ENCODE measurements around the gene RPL28. TPM values are rescaled to one million over a fixed set of nuclear protein-coding genes. Genes with fewer than 3 reads are reported as not detected.

RPL28 gene
- total RNA-seq, 2 donors from 2014 or later, result 1,106 to 1,518 TPM

- no peaks in the 10 kb centered on the region for H3K9me3 Mint-ChIP-seq
- no peak for ATAC-seq
- no peaks in the 10 kb centered on the region for H3K36me3 Mint-ChIP-seq
- H3K4me1 Mint-ChIP-seq (ENCODE audit: low read depth in 2 of 2), result peaks cover under 1 to 14% of the 10 kb centered on the region in 2 donors
- H3K27me3 Mint-ChIP-seq, result peaks cover 14 to 17% of the 10 kb centered on the region in 2 donors
- DNase-seq (ENCODE audit: low spot score), result no peak
- H3K27ac Mint-ChIP-seq, result no peak overlapping the region
- no peak overlapping the region for H3K4me3 Mint-ChIP-seq
These were observed 38.2 kb upstream of the RPL28 start for GRCh38 chr19:55347442-55348009.

- no peaks in the 10 kb centered on the region for H3K9me3 Mint-ChIP-seq
- no peaks in the 10 kb centered on the region for H3K36me3 Mint-ChIP-seq
- peaks cover 21 to 26% of the 10 kb centered on the region in 2 donors for H3K27me3 Mint-ChIP-seq
- ATAC-seq (no peak), DNase-seq (ENCODE audit: low spot score) (no peak)
- H3K4me3 Mint-ChIP-seq, result no peak overlapping the region
- H3K4me1 Mint-ChIP-seq (ENCODE audit: low read depth in 2 of 2), result peaks cover 10 to 24% of the 10 kb centered on the region in 2 donors
- no peak overlapping the region for H3K27ac Mint-ChIP-seq
These were observed 37.3 kb upstream of the RPL28 start for GRCh38 chr19:55348317-55349034.

- no peaks in the 10 kb centered on the region for H3K36me3 Mint-ChIP-seq
- no peak for DNase-seq (ENCODE audit: low spot score)
- H3K27ac Mint-ChIP-seq, result peak overlapping the region in 1 of 2 donors; percentile 24
- ATAC-seq, result no peak
- peaks cover 21 to 26% of the 10 kb centered on the region in 2 donors for H3K27me3 Mint-ChIP-seq
- peaks cover 10 to 24% of the 10 kb centered on the region in 2 donors for H3K4me1 Mint-ChIP-seq (ENCODE audit: low read depth in 2 of 2)
- H3K9me3 Mint-ChIP-seq, result no peaks in the 10 kb centered on the region
- no peak overlapping the region for H3K4me3 Mint-ChIP-seq
These were observed 35.0 kb upstream of the RPL28 start for GRCh38 chr19:55350620-55351315.

- peaks cover 22 to 28% of the 10 kb centered on the region in 2 donors for H3K27me3 Mint-ChIP-seq
- peak overlapping the region in 1 of 2 donors; percentile 24 for H3K27ac Mint-ChIP-seq
- peaks cover 10 to 24% of the 10 kb centered on the region in 2 donors for H3K4me1 Mint-ChIP-seq (ENCODE audit: low read depth in 2 of 2)
- H3K4me3 Mint-ChIP-seq, result no peak overlapping the region
- H3K36me3 Mint-ChIP-seq, result no peaks in the 10 kb centered on the region
- ATAC-seq, result no peak
- no peak for DNase-seq (ENCODE audit: low spot score)
- no peaks in the 10 kb centered on the region for H3K9me3 Mint-ChIP-seq
These were observed 33.7 kb upstream of the RPL28 start for GRCh38 chr19:55352040-55352439.

GRCh38 chr19:55352549-55353145, 33.1 kb upstream of the RPL28 start:
- Mint-ChIP-seq H3K4me3 (peak overlapping the region; percentile 66), H3K36me3 (no peaks in the 10 kb centered on the region), H3K4me1 (ENCODE audit: low read depth in 2 of 2) (peaks cover 10 to 24% of the 10 kb centered on the region in 2 donors), H3K9me3 (no peaks in the 10 kb centered on the region), H3K27ac (no peak overlapping the region), H3K27me3 (peaks cover 27 to 33% of the 10 kb centered on the region in 2 donors)
- ATAC-seq, result no peak
- no peak for DNase-seq (ENCODE audit: low spot score)

GRCh38 chr19:55353356-55353802, 32.4 kb upstream of the RPL28 start:
- Mint-ChIP-seq H3K9me3 (no peaks in the 10 kb centered on the region), H3K27me3 (peaks cover 30 to 33% of the 10 kb centered on the region in 2 donors), H3K36me3 (no peaks in the 10 kb centered on the region), H3K4me1 (ENCODE audit: low read depth in 2 of 2) (peaks cover 10 to 24% of the 10 kb centered on the region in 2 donors), H3K27ac (no peak overlapping the region), H3K4me3 (peak overlapping the region; percentile 66)
- ATAC-seq (no peak), DNase-seq (ENCODE audit: low spot score) (no peak)

- H3K4me1 Mint-ChIP-seq (ENCODE audit: low read depth in 2 of 2), result peaks cover 10 to 24% of the 10 kb centered on the region in 2 donors
- peaks cover 30 to 33% of the 10 kb centered on the region in 2 donors for H3K27me3 Mint-ChIP-seq
- H3K9me3 Mint-ChIP-seq, result no peaks in the 10 kb centered on the region
- H3K4me3 Mint-ChIP-seq, result peak overlapping the region; percentile 66
- H3K27ac Mint-ChIP-seq, result no peak overlapping the region
- ATAC-seq (peak; percentile 87 to 95), DNase-seq (ENCODE audit: low spot score) (peak; percentile 78)
- H3K36me3 Mint-ChIP-seq, result no peaks in the 10 kb centered on the region
These were observed 31.7 kb upstream of the RPL28 start for GRCh38 chr19:55353803-55354697.

GRCh38 chr19:55354698-55355212, 31.0 kb upstream of the RPL28 start, which contains the start of gene COX6B2:
TSS of gene COX6B2 (minus strand) at chr19:55354719. CDS start at chr19:55354521, 198 bp downstream.
- ATAC-seq (no peak), DNase-seq (ENCODE audit: low spot score) (no peak)
- Mint-ChIP-seq H3K36me3 (no peaks in the 10 kb centered on the region), H3K4me1 (ENCODE audit: low read depth in 2 of 2) (peaks cover 10 to 24% of the 10 kb centered on the region in 2 donors), H3K4me3 (peak within 1 kb of the TSS; percentile 66), H3K9me3 (no peaks in the 10 kb centered on the region), H3K27ac (no peak within 1 kb of the TSS), H3K27me3 (peaks cover 30 to 33% of the 10 kb centered on the region in 2 donors)

GRCh38 chr19:55355213-55355821, 30.4 kb upstream of the RPL28 start:
- Mint-ChIP-seq H3K4me3 (no peak overlapping the region), H3K4me1 (ENCODE audit: low read depth in 2 of 2) (peaks cover 10 to 24% of the 10 kb centered on the region in 2 donors), H3K27ac (no peak overlapping the region), H3K36me3 (no peaks in the 10 kb centered on the region), H3K9me3 (no peaks in the 10 kb centered on the region), H3K27me3 (peaks cover 30 to 33% of the 10 kb centered on the region in 2 donors)
- no peak for ATAC-seq
- no peak for DNase-seq (ENCODE audit: low spot score)

GRCh38 chr19:55358493-55358892, 27.2 kb upstream of the RPL28 start:
- ATAC-seq (no peak), DNase-seq (ENCODE audit: low spot score) (no peak)
- no peaks in the 10 kb centered on the region for H3K9me3 Mint-ChIP-seq
- H3K36me3 Mint-ChIP-seq, result no peaks in the 10 kb centered on the region
- H3K27me3 Mint-ChIP-seq, result peaks cover 6 to 9% of the 10 kb centered on the region in 2 donors
- H3K4me1 Mint-ChIP-seq (ENCODE audit: low read depth in 2 of 2), result peaks cover under 1 to 2% of the 10 kb centered on the region in 2 donors
- H3K27ac Mint-ChIP-seq, result no peak overlapping the region
- no peak overlapping the region for H3K4me3 Mint-ChIP-seq

GRCh38 chr19:55358943-55359908, 26.5 kb upstream of the RPL28 start:
- Mint-ChIP-seq H3K9me3 (no peaks in the 10 kb centered on the region), H3K4me3 (no peak overlapping the region), H3K27me3 (peaks cover 6 to 9% of the 10 kb centered on the region in 2 donors), H3K4me1 (ENCODE audit: low read depth in 2 of 2) (no peaks in the 10 kb centered on the region), H3K36me3 (no peaks in the 10 kb centered on the region), H3K27ac (no peak overlapping the region)
- DNase-seq (ENCODE audit: low spot score) (no peak), ATAC-seq (no peak)
